ENCODE measurements around the gene PCDH9.
"Not testable (repeated sequence)": the region's sequence is repeated elsewhere in the genome, so short reads cannot be mapped to it uniquely, and the experiment has no call there.

PCDH9 gene

GRCh38 chr13:66314911-66315310, 915.2 kb downstream of the PCDH9 start:
- FAIRE-seq = no peak

DNA sequence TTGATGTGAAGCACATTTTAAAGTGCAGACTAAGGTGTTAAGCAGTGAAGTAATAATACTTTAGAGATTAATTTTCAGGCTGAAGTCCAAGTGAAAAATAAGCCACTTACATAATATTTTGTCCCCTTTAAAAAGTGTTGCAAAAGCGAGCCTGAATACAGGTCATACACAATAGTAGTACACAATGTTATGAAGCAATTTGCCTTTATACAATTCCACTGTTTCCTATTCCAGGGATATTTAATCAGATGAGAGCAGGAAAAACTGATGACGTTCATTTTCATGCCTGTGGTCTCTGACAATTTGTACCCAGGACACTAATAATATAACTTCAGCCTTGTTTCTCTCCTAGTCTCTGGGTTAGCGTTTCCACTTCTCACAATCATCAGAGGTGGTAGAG, 916.7 kb downstream of the PCDH9 start:
- no peak for FAIRE-seq

GRCh38 chr13:66312312-66313087, 917.6 kb downstream of the PCDH9 start:
- FAIRE-seq = no peak

GRCh38 chr13:66305961-66306617, 924.0 kb downstream of the PCDH9 start:
- no peak for FAIRE-seq

DNA sequence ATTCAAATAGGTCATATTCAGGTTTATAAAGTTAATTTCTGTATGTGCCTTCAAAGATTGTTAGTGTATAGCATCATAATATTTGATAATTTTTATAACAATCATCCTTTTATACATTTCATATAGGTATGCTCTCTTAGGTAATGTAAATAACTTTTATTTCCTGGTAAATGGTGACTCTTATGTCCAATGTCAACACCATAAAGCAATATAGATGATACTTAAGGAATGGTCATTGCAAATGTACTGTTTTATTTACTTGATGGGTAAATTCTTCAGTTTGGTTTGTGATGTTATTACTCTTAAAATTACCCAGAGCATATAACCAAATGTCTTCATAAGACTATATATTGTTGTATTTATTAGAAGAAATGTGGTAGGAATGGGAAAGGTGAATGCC, 928.7 kb downstream of the PCDH9 start:
- no peak for FAIRE-seq

- FAIRE-seq = no peak
These were observed 929.1 kb downstream of the PCDH9 start for GRCh38 chr13:66301006-66301405.

GRCh38 chr13:66296875-66297274, 933.3 kb downstream of the PCDH9 start:
- FAIRE-seq = no peak

DNA sequence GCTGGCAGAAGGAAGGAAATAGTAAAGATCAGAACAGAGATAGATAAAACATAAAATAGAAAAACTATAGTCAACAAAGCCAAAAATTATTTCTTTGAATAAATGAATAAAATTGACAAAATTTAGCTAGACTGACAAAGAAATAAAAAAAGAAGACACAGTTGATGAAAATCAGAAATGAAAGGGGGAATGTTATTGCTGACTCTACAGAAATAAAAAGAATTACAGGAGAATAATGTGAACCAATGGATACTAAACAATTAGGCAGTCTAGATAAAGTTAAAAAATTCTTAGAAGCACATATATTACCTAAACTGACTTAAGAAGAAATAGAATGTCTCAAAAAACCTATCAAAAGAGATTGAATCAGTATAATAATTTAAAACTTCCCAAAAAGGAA, 933.8 kb downstream of the PCDH9 start:
- FAIRE-seq = no peak

GRCh38 chr13:66286806-66287205, 943.3 kb downstream of the PCDH9 start:
- FAIRE-seq = not testable (repeated sequence)

GRCh38 chr13:66275416-66275815, 954.7 kb downstream of the PCDH9 start:
- FAIRE-seq = no peak

DNA sequence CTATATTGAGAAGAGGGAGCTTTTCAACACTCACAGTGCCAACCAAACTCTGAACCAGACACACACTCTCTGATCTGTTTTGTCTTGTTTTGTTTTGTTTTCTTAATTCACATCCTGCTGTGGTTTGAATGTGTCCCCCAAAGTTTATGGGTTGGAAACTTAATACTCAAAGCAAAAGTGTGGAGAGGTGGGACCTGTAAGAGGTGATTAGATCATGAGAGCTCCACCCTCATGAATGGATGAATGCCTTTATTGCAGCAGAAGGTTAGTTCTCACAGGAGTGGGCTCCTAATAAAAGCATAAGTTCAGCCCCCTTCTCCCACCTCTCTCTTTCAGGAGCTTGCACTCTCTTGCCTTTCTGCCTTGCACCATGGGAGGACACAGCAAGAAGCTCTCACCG, 957.1 kb downstream of the PCDH9 start:
- no peak for FAIRE-seq

GRCh38 chr13:66266761-66267160, 963.4 kb downstream of the PCDH9 start:
- FAIRE-seq = no peak

- no peak for FAIRE-seq
These were observed 963.8 kb downstream of the PCDH9 start for GRCh38 chr13:66266348-66266747.

GRCh38 chr13:66265371-66265770, 964.8 kb downstream of the PCDH9 start:
- no peak for FAIRE-seq

DNA sequence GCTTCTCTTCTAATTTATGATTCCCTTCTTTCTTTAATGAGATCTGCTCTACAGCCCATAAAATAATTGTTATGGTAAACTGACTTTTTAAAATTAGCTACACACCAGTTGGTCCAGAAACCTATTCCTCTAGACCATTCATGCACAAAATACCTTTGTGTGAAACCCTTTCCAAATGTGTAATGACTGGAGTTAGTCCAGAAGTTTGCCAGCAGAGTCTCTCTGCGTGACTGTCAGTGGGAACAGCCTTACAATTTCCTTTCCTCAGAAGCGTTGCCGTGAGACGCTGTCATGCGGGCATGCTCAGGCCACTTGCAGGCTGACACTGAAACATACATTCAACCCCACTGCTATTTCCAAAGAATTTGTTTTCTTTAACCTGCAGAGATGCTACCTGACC, 965.2 kb downstream of the PCDH9 start:
- no peak for FAIRE-seq

- no peak for FAIRE-seq
These were observed 967.8 kb downstream of the PCDH9 start for GRCh38 chr13:66262330-66262729.

GRCh38 chr13:66259426-66259825, 970.7 kb downstream of the PCDH9 start:
- FAIRE-seq = not testable (repeated sequence)
